Activated T-cell treated with anti-CD3 and anti-CD28 coated beads, Interleukin-2, amount 50 U/mL, for 24 hours (primary cell): ENCODE data around the gene DRD4.

Experiments
- DNase-seq: peaks from one replicate; pipeline ENCODE4 v3.0.0-alpha.2; 2020
- H3K27ac Mint-ChIP-seq: 2 replicates; pipeline ENCODE4 v1.8.0; 2020; ENCODE audit warnings: mild to moderate bottlenecking, mixed read lengths
- H3K27me3 Mint-ChIP-seq: 2 replicates; pipeline ENCODE4 v1.8.0; 2020; ENCODE audit warnings: mixed read lengths
- H3K36me3 Mint-ChIP-seq: 2 replicates; pipeline ENCODE4 v1.8.0; 2020; ENCODE audit warnings: low read depth, mixed read lengths
- H3K4me1 Mint-ChIP-seq: 2 replicates; pipeline ENCODE4 v1.8.0; 2020; ENCODE audit warnings: low read depth, mixed read lengths
- H3K4me3 Mint-ChIP-seq: 2 replicates; pipeline ENCODE4 v1.8.0; 2020; ENCODE audit warnings: mild to moderate bottlenecking, moderate library complexity, mixed read lengths
- H3K9me3 Mint-ChIP-seq: 2 replicates; pipeline ENCODE4 v1.8.0; 2020; ENCODE audit warnings: mixed read lengths

Gene DRD4

GRCh38 chr11:656866-657265 is 19.8 kb downstream of the DRD4 start:
- no peaks in the 10 kb centered on the region for H3K27me3 Mint-ChIP-seq
- H3K4me1 Mint-ChIP-seq: no peaks in the 10 kb centered on the region
- no peaks in the 10 kb centered on the region for H3K9me3 Mint-ChIP-seq
- no peak overlapping the region for H3K27ac Mint-ChIP-seq
- DNase-seq: no peak
- peaks cover 70% of the 10 kb centered on the region for H3K36me3 Mint-ChIP-seq
- H3K4me3 Mint-ChIP-seq: no peak overlapping the region

- no peak overlapping the region for H3K27ac Mint-ChIP-seq
- DNase-seq: no peak
- H3K27me3 Mint-ChIP-seq: no peaks in the 10 kb centered on the region
- H3K4me3 Mint-ChIP-seq: no peak overlapping the region
- H3K36me3 Mint-ChIP-seq: peaks cover 70% of the 10 kb centered on the region
- no peaks in the 10 kb centered on the region for H3K9me3 Mint-ChIP-seq
- no peaks in the 10 kb centered on the region for H3K4me1 Mint-ChIP-seq
Measured at GRCh38 chr11:657691-658126, 20.6 kb downstream of the DRD4 start.

GRCh38 chr11:659532-660085 is 22.5 kb downstream of the DRD4 start:
- no peak overlapping the region for H3K27ac Mint-ChIP-seq

GRCh38 chr11:660281-660680 is 23.2 kb downstream of the DRD4 start:
- Mint-ChIP-seq H3K4me1 (no peaks in the 10 kb centered on the region), H3K36me3 (peaks cover 67% of the 10 kb centered on the region), H3K27me3 (no peaks in the 10 kb centered on the region), H3K27ac (no peak overlapping the region), H3K4me3 (no peak overlapping the region), H3K9me3 (no peaks in the 10 kb centered on the region)
- DNase-seq: no peak

More at GRCh38 chr11:659532-660085, 22.5 kb downstream of the DRD4 start:
- Mint-ChIP-seq H3K9me3 (no peaks in the 10 kb centered on the region), H3K4me1 (no peaks in the 10 kb centered on the region), H3K36me3 (peaks cover 71% of the 10 kb centered on the region), H3K27me3 (no peaks in the 10 kb centered on the region), H3K4me3 (no peak overlapping the region)
- no peak for DNase-seq

GRCh38 chr11:660681-661444 is 23.8 kb downstream of the DRD4 start:
- no peak for DNase-seq
- Mint-ChIP-seq H3K27me3 (no peaks in the 10 kb centered on the region), H3K9me3 (no peaks in the 10 kb centered on the region), H3K4me1 (no peaks in the 10 kb centered on the region), H3K36me3 (peaks cover 70% of the 10 kb centered on the region), H3K4me3 (no peak overlapping the region), H3K27ac (no peak overlapping the region)

GRCh38 chr11:662689-663274 is 25.7 kb downstream of the DRD4 start:
- peaks cover 71% of the 10 kb centered on the region for H3K36me3 Mint-ChIP-seq
- H3K4me3 Mint-ChIP-seq: no peak overlapping the region
- H3K9me3 Mint-ChIP-seq: no peaks in the 10 kb centered on the region
- no peaks in the 10 kb centered on the region for H3K4me1 Mint-ChIP-seq
- H3K27ac Mint-ChIP-seq: no peak overlapping the region
- peak; percentile 63 for DNase-seq
- H3K27me3 Mint-ChIP-seq: no peaks in the 10 kb centered on the region

- H3K36me3 Mint-ChIP-seq: peaks cover 59% of the 10 kb centered on the region
- no peak overlapping the region for H3K27ac Mint-ChIP-seq
- H3K9me3 Mint-ChIP-seq: no peaks in the 10 kb centered on the region
- no peak for DNase-seq
- H3K27me3 Mint-ChIP-seq: no peaks in the 10 kb centered on the region
- H3K4me1 Mint-ChIP-seq: no peaks in the 10 kb centered on the region
- H3K4me3 Mint-ChIP-seq: no peak overlapping the region
Measured at GRCh38 chr11:665062-665703, 28.1 kb downstream of the DRD4 start.

GRCh38 chr11:665704-666281 is 28.7 kb downstream of the DRD4 start:
- H3K27ac Mint-ChIP-seq: peak overlapping the region; percentile 26
- H3K4me1 Mint-ChIP-seq: no peaks in the 10 kb centered on the region
- H3K27me3 Mint-ChIP-seq: no peaks in the 10 kb centered on the region
- H3K36me3 Mint-ChIP-seq: peaks cover 57% of the 10 kb centered on the region
- no peak for DNase-seq
- no peaks in the 10 kb centered on the region for H3K9me3 Mint-ChIP-seq
- no peak overlapping the region for H3K4me3 Mint-ChIP-seq

- Mint-ChIP-seq H3K36me3 (peaks cover 64% of the 10 kb centered on the region), H3K4me1 (no peaks in the 10 kb centered on the region), H3K27me3 (no peaks in the 10 kb centered on the region), H3K4me3 (no peak overlapping the region), H3K9me3 (no peaks in the 10 kb centered on the region), H3K27ac (no peak overlapping the region)
- no peak for DNase-seq
Measured at GRCh38 chr11:673866-674265, 36.8 kb downstream of the DRD4 start.

GRCh38 chr11:674406-674805 is 37.3 kb downstream of the DRD4 start:
- H3K27ac Mint-ChIP-seq: no peak overlapping the region
- H3K4me1 Mint-ChIP-seq: no peaks in the 10 kb centered on the region
- H3K27me3 Mint-ChIP-seq: no peaks in the 10 kb centered on the region
- no peak for DNase-seq
- no peaks in the 10 kb centered on the region for H3K9me3 Mint-ChIP-seq
- H3K4me3 Mint-ChIP-seq: no peak overlapping the region
- H3K36me3 Mint-ChIP-seq: peaks cover 69% of the 10 kb centered on the region

GRCh38 chr11:678297-678696 is 41.2 kb downstream of the DRD4 start:
- peaks cover 8% of the 10 kb centered on the region for H3K4me1 Mint-ChIP-seq
- H3K4me3 Mint-ChIP-seq: no peak overlapping the region
- no peaks in the 10 kb centered on the region for H3K27me3 Mint-ChIP-seq
- peaks cover 85% of the 10 kb centered on the region for H3K36me3 Mint-ChIP-seq
- no peaks in the 10 kb centered on the region for H3K9me3 Mint-ChIP-seq
- no peak for DNase-seq
- no peak overlapping the region for H3K27ac Mint-ChIP-seq

GRCh38 chr11:679271-680207 is 42.5 kb downstream of the DRD4 start:
- H3K36me3 Mint-ChIP-seq: peaks cover 85% of the 10 kb centered on the region
- no peak overlapping the region for H3K27ac Mint-ChIP-seq
- DNase-seq: no peak
- no peak overlapping the region for H3K4me3 Mint-ChIP-seq
- H3K27me3 Mint-ChIP-seq: no peaks in the 10 kb centered on the region
- H3K4me1 Mint-ChIP-seq: peaks cover 8% of the 10 kb centered on the region
- no peaks in the 10 kb centered on the region for H3K9me3 Mint-ChIP-seq

- Mint-ChIP-seq H3K36me3 (peaks cover 85% of the 10 kb centered on the region), H3K9me3 (no peaks in the 10 kb centered on the region), H3K27ac (no peak overlapping the region), H3K4me1 (peaks cover 8% of the 10 kb centered on the region), H3K27me3 (no peaks in the 10 kb centered on the region), H3K4me3 (no peak overlapping the region)
- no peak for DNase-seq
Measured at GRCh38 chr11:680476-680875, 43.4 kb downstream of the DRD4 start.

- H3K27me3 Mint-ChIP-seq: no peaks in the 10 kb centered on the region
- peaks cover 88% of the 10 kb centered on the region for H3K36me3 Mint-ChIP-seq
- peak; percentile 44 for DNase-seq
- peak overlapping the region; percentile 8 for H3K4me3 Mint-ChIP-seq
- H3K27ac Mint-ChIP-seq: no peak overlapping the region
- H3K4me1 Mint-ChIP-seq: peaks cover 8% of the 10 kb centered on the region
- H3K9me3 Mint-ChIP-seq: no peaks in the 10 kb centered on the region
Measured at GRCh38 chr11:680970-681369, 43.9 kb downstream of the DRD4 start.
